Fibroblast of lung (primary cell): ENCODE data around the gene DRC7. TPM values are rescaled to one million over a fixed set of nuclear protein-coding genes. Genes with fewer than 3 reads are reported as not detected.
A peak's percentile ranks its signal among the peaks of the same experiment; 100 is the strongest.

Experiments
- DNase-seq, 2 donors: peaks; one replicate each; pipeline versions ENCODE4 v3.0.0 to v3.0.0-alpha.2; 2010; ENCODE audit warnings: low read depth in 2 of 2
- H2AFZ ChIP-seq: 2 replicates; pipeline ENCODE4 v1.5.1; 2012; ENCODE audit warnings: low read length, control low read depth, inconsistent platforms
- H3K27ac ChIP-seq: 2 replicates; pipeline ENCODE4 v1.5.1; 2011; ENCODE audit warnings: low read length, control low read depth; ENCODE audit not compliant: insufficient read depth
- H3K27me3 ChIP-seq: 2 replicates; pipeline ENCODE4 v1.5.1; 2011; ENCODE audit warnings: mild to moderate bottlenecking, low read length; ENCODE audit not compliant: control insufficient read depth, insufficient read depth
- H3K36me3 ChIP-seq: 2 replicates; pipeline ENCODE4 v1.5.1; 2011; ENCODE audit warnings: low read length; ENCODE audit not compliant: control insufficient read depth, insufficient read depth
- H3K4me1 ChIP-seq: 2 replicates; pipeline ENCODE4 v1.5.1; 2011; ENCODE audit warnings: low read length; ENCODE audit not compliant: control insufficient read depth, insufficient read depth; ENCODE audit errors: extremely low read depth
- H3K4me2 ChIP-seq: 2 replicates; pipeline ENCODE4 v1.5.1; 2011; ENCODE audit warnings: low read length, control low read depth; ENCODE audit not compliant: insufficient read depth; ENCODE audit errors: extremely low read depth
- H3K4me3 ChIP-seq, 4 experiments: fragments of 200-600 bp in 1 of 4; sonication (generic) in 1 of 4; replicated peaks in 1 of 4; 2 replicates each; pipeline ENCODE4 v1.5.1; 2011 to 2016; ENCODE audit warnings: low read length in 4 of 4, low read depth in 3 of 4, mild to moderate bottlenecking in 3 of 4, control low read depth in 2 of 4, inconsistent platforms in 1 of 4, mixed read lengths in 1 of 4; ENCODE audit not compliant: insufficient read depth in 1 of 4; ENCODE audit errors: control extremely low read depth in 1 of 4
- H3K79me2 ChIP-seq: 2 replicates; pipeline ENCODE4 v1.5.1; 2012; ENCODE audit warnings: mild to moderate bottlenecking, low read length, inconsistent platforms; ENCODE audit not compliant: control insufficient read depth, insufficient read depth
- H3K9ac ChIP-seq: 2 replicates; pipeline ENCODE4 v1.5.1; 2011; ENCODE audit warnings: mild to moderate bottlenecking, low read length, control low read depth; ENCODE audit not compliant: insufficient read depth
- H3K9me3 ChIP-seq: 2 replicates; pipeline ENCODE4 v1.5.1; 2012; ENCODE audit warnings: low read depth, low read length; ENCODE audit not compliant: control insufficient read depth, insufficient read depth
- H4K20me1 ChIP-seq: 2 replicates; pipeline ENCODE4 v1.5.1; 2011; ENCODE audit warnings: low read length; ENCODE audit not compliant: control insufficient read depth, insufficient read depth; ENCODE audit errors: extremely low read depth
- EZH2 ChIP-seq: IDR thresholded peaks from 2 replicates; pipeline ENCODE4 v1.5.1; 2012; ENCODE audit warnings: low read length, control low read depth, mild to moderate bottlenecking; ENCODE audit errors: missing control alignments
- polyA plus RNA-seq, 2 donors: library from polyadenylated mRNA; depleted of rRNA in 1 of 2; stranded (reverse) in 1 of 2; unstranded in 1 of 2; fragments of >200 nt; gene quantifications; 2 replicates each; pipeline ENCODE4 v1.2.1, GENCODE V29; 2011 to 2012; ENCODE audit warnings: missing spikeins in 1 of 2
- total RNA-seq: library from RNA; depleted of rRNA; stranded (reverse); fragments of >200 nt; gene quantifications from 2 replicates; pipeline ENCODE4 v1.2.1, GENCODE V29; 2014
- TF ChIP-seq, protein P1 (sequence below), 2 donors: IDR thresholded peaks in 1 of 2; conservative IDR thresholded peaks in 1 of 2; 1 replicate in 1 of 2; 2 replicates in 1 of 2; pipeline ENCODE4 v1.5.1; 2011 to 2012; ENCODE audit warnings: low read length in 2 of 2, control low read depth in 1 of 2, inconsistent platforms in 1 of 2, low read depth in 1 of 2, mild to moderate bottlenecking in 1 of 2

Gene DRC7
- total and polyA plus RNA-seq, 2 donors (not counting 1 experiment from before 2014, with no cell fraction given), result not detected

DNA sequence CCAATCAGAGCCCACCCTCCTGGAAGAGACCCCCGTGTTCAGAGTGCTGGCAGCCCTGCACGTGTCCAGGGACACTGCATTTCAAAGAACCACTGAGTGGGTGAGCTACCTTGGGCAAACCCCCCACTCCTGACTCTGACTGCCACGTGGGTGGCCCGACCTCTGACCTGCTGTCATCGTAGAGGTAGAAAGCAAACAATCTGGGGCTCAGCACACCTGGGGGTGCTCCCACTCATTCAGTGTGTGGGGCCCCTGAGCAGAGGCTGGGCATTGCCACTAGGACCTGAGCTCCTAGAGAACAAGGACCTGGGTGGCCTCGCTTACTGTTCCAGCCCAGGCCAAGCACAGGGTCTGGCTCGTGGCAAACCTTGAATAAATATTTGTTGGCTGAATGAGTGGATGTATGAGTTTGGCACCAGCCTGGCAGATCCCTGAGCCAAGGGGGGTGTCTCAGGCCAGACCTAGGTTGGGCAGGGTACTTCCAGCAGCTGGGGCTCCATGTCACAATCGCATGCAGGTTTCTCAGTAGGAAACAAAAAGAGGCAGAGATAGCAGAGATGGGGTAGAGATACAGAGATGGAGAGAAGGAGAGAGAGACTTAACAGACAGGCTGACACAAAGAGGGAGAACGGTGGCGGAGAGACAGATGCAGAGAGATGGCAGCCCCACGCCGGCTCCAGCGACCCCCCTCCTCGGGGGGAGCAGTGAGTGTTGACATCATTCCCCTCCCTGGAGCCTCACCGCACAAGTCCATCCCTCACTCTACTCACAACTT, 5.4 kb upstream of the DRC7 start:
- TF ChIP-seq EZH2, result no peak
- TF ChIP-seq, protein P1, sequence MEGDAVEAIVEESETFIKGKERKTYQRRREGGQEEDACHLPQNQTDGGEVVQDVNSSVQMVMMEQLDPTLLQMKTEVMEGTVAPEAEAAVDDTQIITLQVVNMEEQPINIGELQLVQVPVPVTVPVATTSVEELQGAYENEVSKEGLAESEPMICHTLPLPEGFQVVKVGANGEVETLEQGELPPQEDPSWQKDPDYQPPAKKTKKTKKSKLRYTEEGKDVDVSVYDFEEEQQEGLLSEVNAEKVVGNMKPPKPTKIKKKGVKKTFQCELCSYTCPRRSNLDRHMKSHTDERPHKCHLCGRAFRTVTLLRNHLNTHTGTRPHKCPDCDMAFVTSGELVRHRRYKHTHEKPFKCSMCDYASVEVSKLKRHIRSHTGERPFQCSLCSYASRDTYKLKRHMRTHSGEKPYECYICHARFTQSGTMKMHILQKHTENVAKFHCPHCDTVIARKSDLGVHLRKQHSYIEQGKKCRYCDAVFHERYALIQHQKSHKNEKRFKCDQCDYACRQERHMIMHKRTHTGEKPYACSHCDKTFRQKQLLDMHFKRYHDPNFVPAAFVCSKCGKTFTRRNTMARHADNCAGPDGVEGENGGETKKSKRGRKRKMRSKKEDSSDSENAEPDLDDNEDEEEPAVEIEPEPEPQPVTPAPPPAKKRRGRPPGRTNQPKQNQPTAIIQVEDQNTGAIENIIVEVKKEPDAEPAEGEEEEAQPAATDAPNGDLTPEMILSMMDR (conservative IDR thresholded peaks at IDR 0.05 in 1 of 2, IDR thresholded peaks at IDR 0.05 in 1 of 2; ENCODE audit: low read depth in 1 of 2, low read length in 2 of 2), result no peak
- no peaks in the 10 kb centered on the region for H3K79me2 ChIP-seq
- no peak overlapping the region for H2AFZ ChIP-seq
- H3K36me3 ChIP-seq, result no peaks in the 10 kb centered on the region
- no peaks in the 10 kb centered on the region for H3K9me3 ChIP-seq
- H3K27ac ChIP-seq, result no peak overlapping the region
- no peak overlapping the region for H3K4me3 ChIP-seq
- no peaks in the 10 kb centered on the region for H3K4me1 ChIP-seq
- H3K4me2 ChIP-seq, result no peak overlapping the region
- no peak overlapping the region for H3K9ac ChIP-seq
- H3K27me3 ChIP-seq, result peaks cover 13% of the 10 kb centered on the region
- DNase-seq, result no peak
- no peaks in the 10 kb centered on the region for H4K20me1 ChIP-seq

DNA sequence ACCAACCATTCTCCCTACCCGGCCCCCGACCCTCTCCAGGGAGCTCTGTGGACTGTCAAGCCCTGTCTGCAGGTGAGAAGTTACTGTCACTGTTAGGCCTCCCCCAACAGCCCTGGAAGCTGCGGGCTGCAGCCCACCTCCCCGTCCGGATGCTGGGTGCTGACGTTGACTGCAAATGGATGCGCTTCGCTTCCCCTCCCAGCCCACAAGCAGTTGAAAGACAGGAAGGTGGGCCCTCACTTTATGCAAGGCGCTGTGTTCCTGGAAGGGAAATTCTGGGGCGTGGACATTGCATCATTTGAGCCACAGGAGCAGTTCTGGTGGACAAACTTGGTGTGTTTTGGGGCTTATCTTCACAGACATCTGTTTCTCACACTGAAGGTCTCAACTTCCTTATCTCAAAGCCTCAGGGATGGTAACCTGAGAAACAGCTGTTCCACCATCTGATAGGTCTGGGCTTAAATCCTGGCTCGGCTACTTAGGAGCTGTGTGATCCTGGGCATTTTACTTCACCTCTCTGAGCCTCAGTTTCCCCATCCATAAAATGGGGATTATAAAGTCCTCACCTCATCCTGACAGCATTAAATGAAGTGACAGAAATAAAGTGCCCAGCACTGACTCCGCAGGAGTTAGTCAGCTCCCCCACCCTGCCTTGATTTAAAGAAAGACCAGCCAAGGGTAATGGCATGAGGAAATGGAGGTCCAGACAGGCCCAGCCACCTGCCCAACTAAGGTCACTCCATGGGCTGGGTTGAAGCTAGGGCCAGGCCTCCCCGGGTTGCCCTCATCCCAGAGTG, 4.6 kb upstream of the DRC7 start:
- no peak overlapping the region for H2AFZ ChIP-seq

More for the DNA sequence above, 4.6 kb upstream of the DRC7 start:
- no peaks in the 10 kb centered on the region for H3K4me1 ChIP-seq
- no peaks in the 10 kb centered on the region for H3K79me2 ChIP-seq
- H4K20me1 ChIP-seq, result no peaks in the 10 kb centered on the region
- TF ChIP-seq, protein P1 (conservative IDR thresholded peaks at IDR 0.05 in 1 of 2, IDR thresholded peaks at IDR 0.05 in 1 of 2; ENCODE audit: low read depth in 1 of 2, low read length in 2 of 2), result no peak
- TF ChIP-seq EZH2, result peak; percentile 39
- H3K9ac ChIP-seq, result no peak overlapping the region
- H3K4me2 ChIP-seq, result no peak overlapping the region
- peaks cover 13% of the 10 kb centered on the region for H3K27me3 ChIP-seq
- no peak for DNase-seq
- no peaks in the 10 kb centered on the region for H3K36me3 ChIP-seq
- no peak overlapping the region for H3K27ac ChIP-seq
- H3K4me3 ChIP-seq, result no peak overlapping the region
- H3K9me3 ChIP-seq, result no peaks in the 10 kb centered on the region
